Breast epithelium (tissue), 4 donors: ENCODE data around the gene ACVR2B. TPM values are rescaled to one million over a fixed set of nuclear protein-coding genes. Genes with fewer than 3 reads are reported as not detected.
"Not testable (repeated sequence)": the region's sequence is repeated elsewhere in the genome, so short reads cannot be mapped to it uniquely, and the experiment has no call there.

Experiments used
- DNase-seq, 2 donors: peaks; one replicate each; pipeline ENCODE4 v3.0.0-alpha.2; 2019; ENCODE audit warnings: low spot score in 2 of 2
- H3K27ac ChIP-seq, 2 donors: fragments of 200-600 bp; sonication (generic) in 1 of 2; one replicate each; pipeline ENCODE4 v1.5.1; 2016 to 2019; ENCODE audit warnings: mild to moderate bottlenecking in 1 of 2
- H3K27me3 ChIP-seq, 2 donors: fragments of 200-600 bp; sonication (generic) in 1 of 2; one replicate each; pipeline versions ENCODE4 v1.5.1 to v1.6.0; 2017 to 2019; ENCODE audit warnings: control low read depth in 1 of 2, mild to moderate bottlenecking in 1 of 2
- H3K36me3 ChIP-seq: fragments of 200-600 bp; one replicate; pipeline ENCODE4 v1.5.1; 2019
- H3K4me1 ChIP-seq, 2 donors: fragments of 200-600 bp; sonication (generic); one replicate each; pipeline ENCODE4 v1.5.1; 2016 to 2019; ENCODE audit warnings: control low read depth in 1 of 2
- H3K4me3 ChIP-seq, 3 donors: fragments of 200-600 bp; sonication (generic); 1 replicate in 2 of 3; 2 replicates in 1 of 3; pipeline ENCODE4 v1.5.1; 2016 to 2019; ENCODE audit warnings: mild to moderate bottlenecking in 3 of 3, moderate library complexity in 2 of 3
- H3K9me3 ChIP-seq, 2 donors: fragments of 200-600 bp; sonication (generic) in 1 of 2; one replicate each; pipeline ENCODE4 v1.5.1; 2016 to 2019; ENCODE audit warnings: control low read depth in 1 of 2
- POLR2A ChIP-seq: fragments of 450-650 bp; IDR thresholded peaks from one replicate; pipeline ENCODE4 v1.6.1; 2016; ENCODE audit warnings: antibody characterized with exemption, mild to moderate bottlenecking, moderate library complexity
- POLR2AphosphoS5 ChIP-seq, 3 donors: sonication (generic); formaldehyde crosslinking; IDR thresholded peaks; one replicate each; pipeline ENCODE4 v1.6.1; 2017; ENCODE audit warnings: antibody characterized with exemption in 3 of 3
- intact Hi-C: fragments of 100-400 bp; cut with DNase I; formaldehyde crosslinking; loops from one replicate; pipeline ENCODE4 v1.15.1; 2023; ENCODE audit warnings: low total_unique reads
- total RNA-seq, 3 donors: library from RNA; depleted of rRNA; stranded (reverse); fragments of >200 nt; gene quantifications; one replicate each; pipeline ENCODE4 v1.1.0, GENCODE V29; 2016
- TF ChIP-seq, protein P1 (sequence below), 3 donors: fragments of 450-650 bp; IDR thresholded peaks; one replicate each; pipeline ENCODE4 v1.5.1; 2016 to 2017; ENCODE audit warnings: antibody characterized with exemption in 3 of 3, mild to moderate bottlenecking in 3 of 3, moderate library complexity in 3 of 3

Gene ACVR2B
- 10 to 100 TPM in 2 of 3 donors, 1 to 10 TPM in 1; 4.0 to 10.7 (median 10.2) TPM for total RNA-seq

DNA sequence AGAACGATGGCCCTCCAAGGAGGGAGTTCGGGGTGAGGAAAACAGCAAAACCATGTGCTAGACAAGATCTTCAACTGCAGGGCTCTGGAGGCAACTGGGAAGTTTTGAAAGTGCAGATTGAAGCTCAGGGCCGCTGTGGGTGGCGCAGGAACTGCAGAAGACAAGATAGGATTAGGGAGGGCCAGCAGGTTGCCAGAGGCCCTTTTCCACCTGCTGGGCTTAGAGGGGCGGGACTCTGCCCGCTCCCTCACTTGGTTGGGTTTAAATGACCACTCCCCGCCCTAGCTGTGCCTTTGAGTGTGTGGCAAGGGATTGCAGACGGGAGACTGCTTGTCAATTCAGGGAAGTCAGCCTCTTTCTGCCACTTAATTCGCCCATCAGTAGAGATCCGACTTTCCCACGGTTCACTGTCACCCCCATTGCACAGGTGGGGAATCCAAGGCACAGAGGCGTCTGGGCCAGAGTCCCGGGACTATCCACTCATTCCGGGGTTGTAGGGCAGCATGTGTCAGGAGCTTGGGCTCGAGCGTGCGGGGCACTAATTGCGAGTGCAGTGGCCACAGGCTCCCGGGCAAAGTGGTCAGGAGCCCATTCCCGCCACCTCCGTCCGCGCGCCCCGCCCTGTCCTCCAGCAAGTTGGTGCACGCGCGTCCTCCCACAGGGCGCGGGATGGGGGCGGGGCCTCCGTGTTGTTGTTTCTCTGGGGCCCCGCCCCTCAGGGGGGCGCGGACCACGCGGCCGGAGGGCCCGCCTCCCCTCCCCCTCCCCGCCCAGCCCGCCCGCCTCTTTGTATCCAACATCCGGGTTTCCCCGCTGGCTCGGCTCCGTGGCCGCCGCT, at the start of gene ACVR2B:
Gene ACVR2B, plus strand, starts transcription at position 816 of the 838 bp plus-strand sequence. CDS start 433 bp downstream, outside the sequence.
- Histone ChIP-seq H3K27me3 (no peaks in the 10 kb centered on the region), H3K27ac (peak within 1 kb of the TSS; percentile 92 to 98), H3K4me1 (peaks cover 0 to 15% of the 10 kb centered on the region in 2 donors), H3K4me3 (peak within 1 kb of the TSS; percentile 58 to 98 (median 85)), H3K9me3 (no peaks in the 10 kb centered on the region), H3K36me3 (no peaks in the 10 kb centered on the region)
- intact Hi-C loops, result no loop called here
- peak; percentile 84 to 88 for DNase-seq
- TF ChIP-seq, protein P1, sequence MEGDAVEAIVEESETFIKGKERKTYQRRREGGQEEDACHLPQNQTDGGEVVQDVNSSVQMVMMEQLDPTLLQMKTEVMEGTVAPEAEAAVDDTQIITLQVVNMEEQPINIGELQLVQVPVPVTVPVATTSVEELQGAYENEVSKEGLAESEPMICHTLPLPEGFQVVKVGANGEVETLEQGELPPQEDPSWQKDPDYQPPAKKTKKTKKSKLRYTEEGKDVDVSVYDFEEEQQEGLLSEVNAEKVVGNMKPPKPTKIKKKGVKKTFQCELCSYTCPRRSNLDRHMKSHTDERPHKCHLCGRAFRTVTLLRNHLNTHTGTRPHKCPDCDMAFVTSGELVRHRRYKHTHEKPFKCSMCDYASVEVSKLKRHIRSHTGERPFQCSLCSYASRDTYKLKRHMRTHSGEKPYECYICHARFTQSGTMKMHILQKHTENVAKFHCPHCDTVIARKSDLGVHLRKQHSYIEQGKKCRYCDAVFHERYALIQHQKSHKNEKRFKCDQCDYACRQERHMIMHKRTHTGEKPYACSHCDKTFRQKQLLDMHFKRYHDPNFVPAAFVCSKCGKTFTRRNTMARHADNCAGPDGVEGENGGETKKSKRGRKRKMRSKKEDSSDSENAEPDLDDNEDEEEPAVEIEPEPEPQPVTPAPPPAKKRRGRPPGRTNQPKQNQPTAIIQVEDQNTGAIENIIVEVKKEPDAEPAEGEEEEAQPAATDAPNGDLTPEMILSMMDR (IDR thresholded peaks at IDR 0.05), result no peak
- peak in 1 of 3 donors; percentile 14 for TF ChIP-seq POLR2AphosphoS5 (IDR thresholded peaks at IDR 0.05)

DNA sequence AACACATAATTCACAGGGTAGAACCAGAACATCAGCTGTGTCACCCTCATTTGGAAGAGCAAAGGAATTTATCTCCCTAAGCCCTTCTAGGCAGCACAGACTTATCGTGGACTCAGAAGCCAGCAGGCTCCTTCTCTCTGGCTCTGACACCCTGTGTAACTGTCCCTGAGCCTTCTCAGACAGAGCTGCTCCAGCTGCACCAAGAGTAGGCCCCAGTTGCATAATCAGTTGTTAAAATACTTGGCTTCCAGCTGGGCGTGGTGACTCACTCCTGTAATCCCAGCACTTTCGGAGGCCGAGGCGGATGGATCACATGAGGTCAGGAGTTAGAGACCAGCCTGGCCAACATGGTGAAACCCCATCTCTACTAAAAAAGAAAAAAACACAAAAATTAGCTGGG, 49.4 kb upstream of the ACVR2B start:
- H3K36me3 ChIP-seq, result no peaks in the 10 kb centered on the region
- no peaks in the 10 kb centered on the region for H3K27me3 ChIP-seq
- TF ChIP-seq POLR2AphosphoS5 (IDR thresholded peaks at IDR 0.05), result no peak
- no peak for TF ChIP-seq POLR2A
- TF ChIP-seq, protein P1 (IDR thresholded peaks at IDR 0.05), result no peak
- H3K4me1 ChIP-seq, result no peaks in the 10 kb centered on the region
- H3K9me3 ChIP-seq, result no peaks in the 10 kb centered on the region
- DNase-seq, result no peak
- intact Hi-C loops, result no loop called here
- H3K4me3 ChIP-seq, result no peak overlapping the region
- no peak overlapping the region for H3K27ac ChIP-seq

DNA sequence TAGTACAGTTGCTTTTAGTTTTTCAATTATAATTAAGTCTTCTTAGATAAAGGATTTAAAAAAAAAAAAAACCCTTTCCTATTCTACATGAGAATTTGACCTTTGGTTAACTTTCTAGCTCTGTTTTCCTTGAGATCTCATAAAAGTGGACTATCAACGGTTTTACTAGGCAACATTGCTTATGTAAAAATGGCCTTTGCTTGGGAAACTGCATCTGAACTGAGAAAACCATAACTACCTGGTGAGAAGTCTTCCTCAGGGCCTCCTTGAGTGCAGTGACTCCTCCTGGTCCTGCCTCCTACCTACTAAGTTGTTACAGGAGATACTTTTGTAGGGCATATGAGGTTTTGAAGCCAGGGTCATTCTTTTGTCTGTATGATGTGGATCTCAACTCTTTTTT, 42.1 kb upstream of the ACVR2B start:
- Histone ChIP-seq H3K4me1 (no peaks in the 10 kb centered on the region), H3K4me3 (no peak overlapping the region), H3K36me3 (no peaks in the 10 kb centered on the region), H3K27me3 (no peaks in the 10 kb centered on the region), H3K27ac (no peak overlapping the region), H3K9me3 (no peaks in the 10 kb centered on the region)
- TF ChIP-seq POLR2A, result no peak
- TF ChIP-seq, protein P1 (IDR thresholded peaks at IDR 0.05), result no peak
- TF ChIP-seq POLR2AphosphoS5 (IDR thresholded peaks at IDR 0.05), result no peak
- DNase-seq, result no peak
- intact Hi-C loops, result no loop called here

DNA sequence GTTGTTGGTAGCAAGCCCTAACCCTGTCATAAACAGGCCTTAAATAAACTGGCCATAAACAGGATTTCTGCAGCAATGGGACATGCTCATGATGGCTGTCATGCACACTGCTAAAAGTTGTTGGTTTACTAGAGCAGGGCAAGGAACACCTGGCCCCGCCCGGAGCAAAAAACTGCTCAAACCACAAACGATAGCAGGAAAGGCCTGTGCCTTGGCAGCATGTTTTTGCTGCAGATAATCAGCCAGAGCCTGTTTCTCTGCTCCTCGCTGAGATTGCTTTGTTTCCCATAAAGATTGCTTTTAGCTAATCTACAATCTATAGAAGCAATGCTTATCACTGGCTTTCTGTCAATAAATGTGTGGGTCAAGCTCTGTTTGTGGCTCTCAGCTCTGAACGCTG, 32.9 kb upstream of the ACVR2B start:
- H3K4me3 ChIP-seq, H3K36me3 ChIP-seq, H3K4me1 ChIP-seq, H3K27ac ChIP-seq, intact Hi-C loops, DNase-seq, H3K27me3 ChIP-seq, H3K9me3 ChIP-seq: not testable (repeated sequence)

DNA sequence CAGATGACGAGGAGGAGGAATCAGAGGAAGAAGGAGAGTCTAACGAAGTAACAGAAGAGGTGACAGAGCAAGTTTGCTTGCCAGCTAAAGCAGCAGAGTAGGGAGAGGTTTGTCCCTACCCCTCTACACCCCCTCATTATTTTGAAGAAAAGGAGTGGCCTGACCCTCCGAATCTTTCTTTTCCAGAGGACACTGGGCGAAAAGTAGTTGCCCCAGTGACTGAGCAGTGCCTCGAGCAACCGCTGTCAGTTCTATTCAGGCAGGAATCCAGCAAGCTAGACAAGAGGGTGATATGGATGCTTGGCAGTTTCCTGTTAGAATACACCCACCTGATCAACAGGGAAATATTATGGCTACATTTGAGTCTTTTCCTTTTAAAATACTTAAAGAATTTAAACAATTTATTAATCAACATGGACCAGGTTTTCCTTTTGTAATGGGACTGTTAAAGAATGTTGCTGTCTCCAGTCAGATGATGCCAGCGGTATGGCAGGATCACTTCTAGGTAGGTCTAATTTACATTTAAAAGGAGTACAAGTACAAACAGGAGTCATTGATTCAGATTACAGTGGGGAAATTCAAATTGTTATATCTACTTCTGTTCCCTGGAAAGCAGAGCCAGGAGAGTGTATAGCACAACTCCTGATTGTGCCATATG, 31.9 kb upstream of the ACVR2B start:
- Histone ChIP-seq H3K4me1 (no peaks in the 10 kb centered on the region), H3K4me3 (no peak overlapping the region), H3K27ac (no peak overlapping the region), H3K36me3 (no peaks in the 10 kb centered on the region), H3K9me3 (no peaks in the 10 kb centered on the region), H3K27me3 (no peaks in the 10 kb centered on the region)
- no peak for DNase-seq
- no peak for TF ChIP-seq POLR2A
- TF ChIP-seq POLR2AphosphoS5 (IDR thresholded peaks at IDR 0.05), result no peak
- TF ChIP-seq, protein P1 (IDR thresholded peaks at IDR 0.05), result no peak
- intact Hi-C loops, result no loop called here

DNA sequence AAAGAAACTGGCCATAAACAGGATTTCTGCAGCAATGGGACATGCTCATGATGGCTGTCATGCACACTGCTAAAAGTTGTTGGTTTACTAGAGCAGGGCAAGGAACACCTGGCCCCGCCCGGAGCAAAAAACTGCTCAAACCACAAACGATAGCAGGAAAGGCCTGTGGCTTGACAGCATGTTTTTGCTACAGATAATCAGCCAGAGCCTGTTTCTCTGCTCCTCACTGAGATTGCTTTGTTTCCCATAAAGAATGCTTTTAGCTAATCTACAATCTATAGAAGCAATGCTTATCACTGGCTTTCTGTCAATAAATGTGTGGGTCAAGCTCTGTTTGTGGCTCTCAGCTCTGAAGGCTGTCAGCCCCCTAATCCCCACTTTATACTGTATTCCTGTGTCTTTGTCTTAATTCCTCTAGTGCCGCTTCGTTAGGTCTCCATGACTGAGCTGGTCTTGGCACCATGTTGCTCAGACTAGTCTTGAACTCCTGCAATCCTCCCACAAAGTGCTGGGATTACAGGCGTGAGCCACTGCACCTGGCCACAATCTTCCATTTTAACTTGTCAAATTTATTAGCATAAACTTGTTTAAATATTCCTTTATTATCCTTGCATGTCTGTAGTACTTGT, 26.8 kb upstream of the ACVR2B start:
- H3K36me3 ChIP-seq, H3K4me3 ChIP-seq, H3K27me3 ChIP-seq, H3K9me3 ChIP-seq, H3K4me1 ChIP-seq, intact Hi-C loops, H3K27ac ChIP-seq, DNase-seq: not testable (repeated sequence)

DNA sequence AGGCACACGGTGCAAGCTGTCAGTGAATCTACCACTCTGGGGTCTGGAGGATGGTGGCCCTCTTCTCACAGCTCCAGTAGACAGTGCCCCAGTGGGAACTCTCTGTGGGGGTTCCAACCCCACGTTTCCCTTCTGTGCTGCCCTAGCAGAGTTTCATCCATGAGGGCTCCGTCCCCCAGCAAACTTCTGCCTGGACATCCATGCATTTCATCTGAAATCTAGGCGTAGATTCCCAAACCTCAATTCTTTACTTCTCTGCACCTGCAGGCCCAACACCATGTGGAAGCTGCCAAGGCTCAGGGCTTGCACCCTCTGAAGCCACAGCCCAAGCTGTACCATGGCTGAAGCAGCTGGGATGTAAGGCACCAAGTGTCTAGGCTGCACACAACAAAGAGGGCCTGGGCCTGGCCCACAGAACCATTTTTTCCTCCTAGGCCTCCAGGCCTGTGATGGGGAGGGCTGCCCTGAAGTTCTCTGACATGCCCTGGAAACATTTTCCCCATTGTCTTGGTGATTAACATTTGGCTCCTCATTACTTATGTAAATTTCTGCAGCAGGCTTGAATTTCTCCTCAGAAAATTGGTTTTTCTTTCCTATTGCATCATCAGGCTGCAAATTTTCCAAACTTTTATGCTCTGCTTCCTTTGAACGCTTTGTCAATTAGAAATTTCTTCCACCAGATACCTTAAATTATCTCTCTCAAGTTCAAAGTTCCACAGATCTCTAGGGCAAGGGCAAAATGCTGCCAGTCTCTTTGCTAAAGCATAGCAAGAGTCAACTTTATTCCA, 20.6 kb upstream of the ACVR2B start:
- not testable (repeated sequence) for H3K27me3 ChIP-seq, H3K27ac ChIP-seq, H3K4me3 ChIP-seq, H3K36me3 ChIP-seq, DNase-seq, H3K4me1 ChIP-seq
- H3K9me3 ChIP-seq, result peaks cover 23 to 36% of the 10 kb centered on the region in 2 donors
- intact Hi-C loops, result loop anchor here (5.0 kb wide), 1 partner anchor 1491 kb away; no protein-coding TSS in a partner anchor

DNA sequence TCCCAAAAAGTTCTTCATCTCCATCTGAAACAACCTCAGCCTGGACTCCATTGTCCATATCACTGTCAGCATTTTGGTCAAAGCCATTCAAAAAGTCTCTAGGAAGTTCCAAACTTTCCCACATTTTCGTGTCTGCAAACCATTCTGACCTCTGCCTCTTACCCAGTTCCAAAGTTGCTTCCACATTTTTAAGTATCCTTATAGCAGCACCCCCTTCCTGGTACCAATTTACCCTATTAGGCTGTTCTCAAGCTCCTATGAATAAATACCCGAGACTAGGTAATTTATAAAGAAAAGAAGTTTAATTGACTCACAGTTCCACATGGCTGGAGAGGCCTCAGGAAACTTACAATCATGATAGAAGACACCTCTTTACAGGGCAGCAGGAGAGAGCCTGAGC, 20.0 kb upstream of the ACVR2B start:
- H3K4me1 ChIP-seq, H3K27ac ChIP-seq, DNase-seq, H3K36me3 ChIP-seq, H3K27me3 ChIP-seq, H3K4me3 ChIP-seq: not testable (repeated sequence)
- intact Hi-C loops, result loop anchor here (5.0 kb wide), 1 partner anchor 1491 kb away; no protein-coding TSS in a partner anchor
- peaks cover 27 to 39% of the 10 kb centered on the region in 2 donors for H3K9me3 ChIP-seq
